GM18499 (cell line): ENCODE data around the gene HS3ST3A1.
"Not testable (repeated sequence)": the region's sequence is repeated elsewhere in the genome, so short reads cannot be mapped to it uniquely, and the experiment has no call there.

Experiments used
- ATAC-seq: cut with Tn5 transposase; IDR thresholded peaks from one replicate; pipeline ENCODE4 v1.9.1; 2021; ENCODE audit warnings: moderate number of reproducible peaks; ENCODE audit not compliant: insufficient read depth, unreplicated experiment

The HS3ST3A1 gene

GRCh38 chr17:13498184-13498583 is 103.5 kb downstream of the HS3ST3A1 start:
- ATAC-seq, result no peak

- not testable (repeated sequence) for ATAC-seq
These were observed 105.1 kb downstream of the HS3ST3A1 start for GRCh38 chr17:13496553-13497056.

- ATAC-seq, result no peak
These were observed 106.3 kb downstream of the HS3ST3A1 start for GRCh38 chr17:13495423-13495822.

GRCh38 chr17:13492737-13493122 is 109.0 kb downstream of the HS3ST3A1 start:
- no peak for ATAC-seq

- no peak for ATAC-seq
These were observed 109.6 kb downstream of the HS3ST3A1 start for GRCh38 chr17:13491916-13492736.

- no peak for ATAC-seq
These were observed 110.2 kb downstream of the HS3ST3A1 start for GRCh38 chr17:13491491-13491890.

GRCh38 chr17:13490906-13491482 is 110.7 kb downstream of the HS3ST3A1 start:
- no peak for ATAC-seq

GRCh38 chr17:13490427-13490826 is 111.3 kb downstream of the HS3ST3A1 start:
- no peak for ATAC-seq

GRCh38 chr17:13485327-13485726 is 116.4 kb downstream of the HS3ST3A1 start:
- no peak for ATAC-seq

- ATAC-seq, result no peak
These were observed 117.7 kb downstream of the HS3ST3A1 start for GRCh38 chr17:13484020-13484419.

- ATAC-seq, result no peak
These were observed 120.9 kb downstream of the HS3ST3A1 start for GRCh38 chr17:13480877-13481276.

- no peak for ATAC-seq
These were observed 123.4 kb downstream of the HS3ST3A1 start for GRCh38 chr17:13478326-13478830.

GRCh38 chr17:13477180-13477611 is 124.5 kb downstream of the HS3ST3A1 start:
- ATAC-seq, result no peak

- ATAC-seq, result no peak
These were observed 125.0 kb downstream of the HS3ST3A1 start for GRCh38 chr17:13476720-13477119.

- no peak for ATAC-seq
These were observed 126.0 kb downstream of the HS3ST3A1 start for GRCh38 chr17:13475574-13476223.

GRCh38 chr17:13474073-13474800 is 127.5 kb downstream of the HS3ST3A1 start:
- ATAC-seq, result no peak

GRCh38 chr17:13465678-13466077 is 136.1 kb downstream of the HS3ST3A1 start:
- no peak for ATAC-seq

GRCh38 chr17:13462673-13463124 is 139.0 kb downstream of the HS3ST3A1 start:
- ATAC-seq, result no peak

GRCh38 chr17:13462146-13462545 is 139.6 kb downstream of the HS3ST3A1 start:
- ATAC-seq, result no peak
